OCI-LY1 (cell line): ENCODE measurements around the gene GNS.

Experiments used
- H2AFZ ChIP-seq: fragments of 200-600 bp; sonication (generic), shearing (Covaris generic); 2 replicates; pipeline ENCODE4 v1.6.0; 2014; ENCODE audit warnings: antibody characterized with exemption, mild to moderate bottlenecking, low read length
- H3F3A ChIP-seq: fragments of 200-600 bp; sonication (generic), shearing (Covaris generic); 2 replicates; pipeline ENCODE4 v1.6.0; 2014; ENCODE audit warnings: mild to moderate bottlenecking, antibody characterized with exemption, low read length, moderate library complexity; ENCODE audit not compliant: insufficient read depth
- H3K27ac ChIP-seq: fragments of 200-600 bp; sonication (generic); 2 replicates; pipeline ENCODE4 v1.5.1; 2014; ENCODE audit warnings: low read length, mixed run types, mild to moderate bottlenecking, low read depth; ENCODE audit not compliant: poor library complexity, severe bottlenecking
- H3K27me3 ChIP-seq: fragments of 200-600 bp; sonication (generic); 2 replicates; pipeline ENCODE4 v1.6.0; 2014; ENCODE audit warnings: antibody characterized with exemption, mild to moderate bottlenecking, low read length, moderate library complexity; ENCODE audit not compliant: insufficient read depth
- H3K36me3 ChIP-seq: fragments of 200-600 bp; sonication (generic); 2 replicates; pipeline ENCODE4 v1.6.1; 2014; ENCODE audit warnings: mild to moderate bottlenecking, antibody characterized with exemption, low read length, moderate library complexity, mixed read lengths; ENCODE audit not compliant: insufficient read depth
- H3K4me1 ChIP-seq: fragments of 200-600 bp; sonication (generic); 2 replicates; pipeline ENCODE4 v1.5.1; 2014; ENCODE audit warnings: mild to moderate bottlenecking, low read length, moderate library complexity; ENCODE audit not compliant: insufficient read depth, severe bottlenecking
- H3K4me2 ChIP-seq: fragments of 200-600 bp; sonication (generic), shearing (Covaris generic); 2 replicates; pipeline ENCODE4 v1.6.1; 2014; ENCODE audit warnings: low read length
- H3K4me3 ChIP-seq: fragments of 200-600 bp; sonication (generic); 2 replicates; pipeline ENCODE4 v1.5.1; 2014; ENCODE audit warnings: low read length, low read depth, mild to moderate bottlenecking, mixed read lengths; ENCODE audit not compliant: poor library complexity, severe bottlenecking
- H3K79me2 ChIP-seq: fragments of 200-600 bp; shearing (Covaris generic); 2 replicates; pipeline ENCODE4 v1.6.1; 2016; ENCODE audit warnings: mixed run types, low read length, mixed read lengths; ENCODE audit not compliant: insufficient read depth
- H3K9ac ChIP-seq: fragments of 200-600 bp; sonication (generic), shearing (Covaris generic); 2 replicates; pipeline ENCODE4 v1.6.1; 2014; ENCODE audit warnings: mild to moderate bottlenecking, low read length, mixed read lengths
- H3K9me2 ChIP-seq: fragments of 200-600 bp; sonication (generic), shearing (Covaris generic); 2 replicates; pipeline ENCODE4 v1.6.1; 2014; ENCODE audit warnings: low read depth, mild to moderate bottlenecking, low read length, mixed read lengths
- H3K9me3 ChIP-seq: fragments of 200-600 bp; shearing (Covaris generic); 2 replicates; pipeline ENCODE4 v1.6.1; 2014; ENCODE audit warnings: low read length, mixed read lengths
- H4K20me1 ChIP-seq: fragments of 200-600 bp; sonication (generic), shearing (Covaris generic); 2 replicates; pipeline ENCODE4 v1.6.0; 2016; ENCODE audit warnings: mild to moderate bottlenecking, low read length; ENCODE audit not compliant: insufficient read depth
- EZH2 ChIP-seq: fragments of 200-600 bp; sonication (generic), shearing (Covaris generic); IDR thresholded peaks from 2 replicates; pipeline ENCODE4 v1.8.0; 2017; ENCODE audit warnings: borderline replicate concordance, mixed run types, mild to moderate bottlenecking, antibody characterized with exemption, low read length, moderate library complexity, mixed read lengths
- TF ChIP-seq, protein P1 (sequence below): fragments of 200-600 bp; sonication (generic), shearing (Covaris generic); IDR thresholded peaks from 2 replicates; pipeline ENCODE4 v1.5.1; 2017; ENCODE audit warnings: mild to moderate bottlenecking, antibody characterized with exemption, low read length, moderate library complexity, mixed read lengths

Gene GNS

GRCh38 chr12:64746663-64747062, 12.5 kb downstream of the GNS start:
- Histone ChIP-seq H2AFZ (no peak overlapping the region), H3K27me3 (no peaks in the 10 kb centered on the region), H3F3A (no peaks in the 10 kb centered on the region), H3K4me2 (no peak overlapping the region), H4K20me1 (no peaks in the 10 kb centered on the region), H3K27ac (no peak overlapping the region), H3K4me3 (no peak overlapping the region), H3K79me2 (no peaks in the 10 kb centered on the region), H3K9ac (no peak overlapping the region), H3K4me1 (no peaks in the 10 kb centered on the region), H3K9me3 (no peaks in the 10 kb centered on the region), H3K9me2 (no peaks in the 10 kb centered on the region), H3K36me3 (peaks cover 52% of the 10 kb centered on the region)
- TF ChIP-seq, protein P1, sequence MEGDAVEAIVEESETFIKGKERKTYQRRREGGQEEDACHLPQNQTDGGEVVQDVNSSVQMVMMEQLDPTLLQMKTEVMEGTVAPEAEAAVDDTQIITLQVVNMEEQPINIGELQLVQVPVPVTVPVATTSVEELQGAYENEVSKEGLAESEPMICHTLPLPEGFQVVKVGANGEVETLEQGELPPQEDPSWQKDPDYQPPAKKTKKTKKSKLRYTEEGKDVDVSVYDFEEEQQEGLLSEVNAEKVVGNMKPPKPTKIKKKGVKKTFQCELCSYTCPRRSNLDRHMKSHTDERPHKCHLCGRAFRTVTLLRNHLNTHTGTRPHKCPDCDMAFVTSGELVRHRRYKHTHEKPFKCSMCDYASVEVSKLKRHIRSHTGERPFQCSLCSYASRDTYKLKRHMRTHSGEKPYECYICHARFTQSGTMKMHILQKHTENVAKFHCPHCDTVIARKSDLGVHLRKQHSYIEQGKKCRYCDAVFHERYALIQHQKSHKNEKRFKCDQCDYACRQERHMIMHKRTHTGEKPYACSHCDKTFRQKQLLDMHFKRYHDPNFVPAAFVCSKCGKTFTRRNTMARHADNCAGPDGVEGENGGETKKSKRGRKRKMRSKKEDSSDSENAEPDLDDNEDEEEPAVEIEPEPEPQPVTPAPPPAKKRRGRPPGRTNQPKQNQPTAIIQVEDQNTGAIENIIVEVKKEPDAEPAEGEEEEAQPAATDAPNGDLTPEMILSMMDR: no peak
- TF ChIP-seq EZH2: no peak

GRCh38 chr12:64745980-64746379, 13.2 kb downstream of the GNS start:
- no peaks in the 10 kb centered on the region for H3K9me2 ChIP-seq
- H3K36me3 ChIP-seq: peaks cover 55% of the 10 kb centered on the region
- H3K27ac ChIP-seq: no peak overlapping the region
- H3K79me2 ChIP-seq: no peaks in the 10 kb centered on the region
- H3K9me3 ChIP-seq: no peaks in the 10 kb centered on the region
- TF ChIP-seq, protein P1: no peak
- TF ChIP-seq EZH2: no peak
- no peaks in the 10 kb centered on the region for H3K4me1 ChIP-seq
- no peaks in the 10 kb centered on the region for H3F3A ChIP-seq
- no peak overlapping the region for H3K4me2 ChIP-seq
- H3K9ac ChIP-seq: no peak overlapping the region
- no peak overlapping the region for H3K4me3 ChIP-seq
- no peak overlapping the region for H2AFZ ChIP-seq
- no peaks in the 10 kb centered on the region for H4K20me1 ChIP-seq
- no peaks in the 10 kb centered on the region for H3K27me3 ChIP-seq

DNA sequence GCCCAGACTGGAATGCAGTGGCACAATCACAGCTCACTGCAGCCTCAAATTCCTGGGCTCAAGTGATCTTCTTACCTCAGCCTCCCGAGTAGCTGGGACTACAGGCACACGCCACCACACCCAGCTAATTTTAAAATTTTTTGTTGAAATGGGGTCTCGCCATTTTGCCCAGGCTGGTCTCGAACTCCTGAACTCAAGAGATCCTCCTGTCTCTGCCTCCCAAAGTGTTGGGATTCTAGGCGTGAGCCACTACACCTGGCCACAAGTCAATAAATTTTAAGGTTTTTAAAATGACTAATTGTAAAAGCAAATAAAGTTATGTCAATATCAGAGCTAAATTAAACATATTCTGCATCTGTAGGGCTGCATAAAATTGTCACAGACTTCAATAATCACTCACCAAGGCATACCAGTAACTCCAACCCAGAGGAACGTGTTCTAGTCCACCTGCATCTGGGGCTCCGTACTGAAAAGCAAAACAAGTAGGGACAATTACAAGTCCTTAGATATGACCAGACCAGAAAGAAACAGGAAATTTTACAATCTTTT, 13.9 kb downstream of the GNS start:
- Histone ChIP-seq H3K27me3 (no peaks in the 10 kb centered on the region), H3K79me2 (no peaks in the 10 kb centered on the region), H3K9me2 (no peaks in the 10 kb centered on the region), H2AFZ (no peak overlapping the region), H3K4me2 (no peak overlapping the region), H4K20me1 (no peaks in the 10 kb centered on the region), H3K27ac (no peak overlapping the region), H3F3A (no peaks in the 10 kb centered on the region), H3K9ac (no peak overlapping the region), H3K36me3 (peaks cover 55% of the 10 kb centered on the region), H3K4me1 (no peaks in the 10 kb centered on the region), H3K9me3 (no peaks in the 10 kb centered on the region), H3K4me3 (no peak overlapping the region)
- TF ChIP-seq, protein P1: no peak
- TF ChIP-seq EZH2: no peak
